HepG2 (cell line): ENCODE results near the gene CELA2B. TPM values are rescaled to one million over a fixed set of nuclear protein-coding genes. Genes with fewer than 3 reads are reported as not detected.
"Not testable (repeated sequence)": the region's sequence is repeated elsewhere in the genome, so short reads cannot be mapped to it uniquely, and the experiment has no call there.

Experiments used
- ATAC-seq: fragments of 200-7000 bp; cut with Tn5 transposase; 3 replicates; pipeline ENCODE4 v1.9.1; 2020; ENCODE audit warnings: mild to moderate bottlenecking, moderate library complexity
- BruUV-seq: library from RNA; stranded (reverse); fragments of 400-500 nt; replicated peaks from 2 replicates; lab custom pipeline; 2021; lab: Mats Ljungman, UMichigan
- CTCF ChIA-PET: fragments of 300-600 bp; formaldehyde crosslinking; extraction: SDS; loops from one replicate; lab custom pipeline; 2021; ENCODE audit warnings: low total read pairs, inconsistent platforms, low intra/inter-chr PET ratio; lab: Yijun Ruan, JAX
- POLR2A ChIA-PET: fragments of 350-600 bp; sonication (Branson Sonifier 250); formaldehyde crosslinking; loops from one replicate; lab custom pipeline; 2020; ENCODE audit warnings: antibody characterized with exemption, inconsistent platforms; lab: Yijun Ruan, JAX
- DNase-seq: peaks from one replicate; pipeline ENCODE4 v3.0.0-alpha.2; 2015; ENCODE audit warnings: low spot score
- FAIRE-seq: peaks from 3 replicates; lab custom pipeline; 2011; peaks lifted over from hg19 to GRCh38; lab: Jason Lieb, UNC
- H2AFZ ChIP-seq: one replicate; pipeline ENCODE4 v1.6.1; 2011; ENCODE audit warnings: low read length, inconsistent platforms
- H3K27ac ChIP-seq: fragments of 300-600 bp; 3 replicates; pipeline ENCODE4 v1.8.0; 2011; ENCODE audit warnings: mixed run types, mild to moderate bottlenecking, mixed read lengths, low read length, inconsistent platforms; ENCODE audit not compliant: insufficient read depth; ENCODE audit errors: extremely low read length
- H3K27me3 ChIP-seq, 2 experiments: fragments of 200-600 bp in 1 of 2; 2 replicates in 1 of 2; 3 replicates in 1 of 2; pipeline versions ENCODE4 v1.6.0 to v1.8.0; 2011; ENCODE audit warnings: low read length in 2 of 2, mild to moderate bottlenecking in 2 of 2, moderate library complexity in 2 of 2, inconsistent platforms in 1 of 2; ENCODE audit not compliant: insufficient read depth in 2 of 2, control insufficient read depth in 1 of 2
- H3K36me3 ChIP-seq, 2 experiments: fragments of 200-600 bp in 1 of 2; replicated peaks in 1 of 2; 2 replicates in 1 of 2; 3 replicates in 1 of 2; pipeline versions ENCODE4 v1.5.1 to v1.8.0; 2011; ENCODE audit warnings: low read length in 2 of 2, inconsistent platforms in 1 of 2; ENCODE audit not compliant: insufficient read depth in 2 of 2, control insufficient read depth in 1 of 2
- H3K4me1 ChIP-seq: 2 replicates; pipeline ENCODE4 v1.5.1; 2012; ENCODE audit warnings: low read length, inconsistent platforms; ENCODE audit not compliant: insufficient read depth
- H3K4me2 ChIP-seq: 2 replicates; pipeline ENCODE4 v1.6.0; 2011; ENCODE audit warnings: low read depth, low read length, inconsistent platforms
- H3K4me3 ChIP-seq, 3 experiments: fragments of 200-600 bp in 1 of 3; sonication (generic), shearing (Covaris generic) in 1 of 3; replicated peaks in 1 of 3; 2 replicates each; pipeline ENCODE4 v1.5.1; 2011 to 2016; ENCODE audit warnings: low read length in 3 of 3, inconsistent platforms in 2 of 3, low read depth in 2 of 3, mild to moderate bottlenecking in 2 of 3, control low read depth in 1 of 3, mixed read lengths in 1 of 3; ENCODE audit not compliant: insufficient read depth in 1 of 3
- H3K79me2 ChIP-seq: one replicate; pipeline ENCODE4 v1.6.1; 2011; ENCODE audit warnings: low read length, inconsistent platforms; ENCODE audit not compliant: insufficient read depth
- H3K9ac ChIP-seq: 2 replicates; pipeline ENCODE4 v1.6.0; 2011; ENCODE audit warnings: mild to moderate bottlenecking, low read depth, low read length, inconsistent platforms; ENCODE audit not compliant: insufficient read depth
- H3K9me3 ChIP-seq: 2 replicates; pipeline ENCODE4 v1.5.1; 2012; ENCODE audit warnings: mild to moderate bottlenecking, low read length
- H4K20me1 ChIP-seq: 2 replicates; pipeline ENCODE4 v1.6.0; 2011; ENCODE audit warnings: inconsistent platforms, mild to moderate bottlenecking, low read length, moderate library complexity; ENCODE audit not compliant: insufficient read depth
- KLF15 ChIP-seq: sonication (generic); formaldehyde crosslinking; IDR thresholded peaks from 2 replicates; pipeline ENCODE4 v1.8.1; 2023; ENCODE audit warnings: borderline replicate concordance, mild to moderate bottlenecking, inconsistent platforms, missing genetic modification reagents, mixed read lengths
- NCOA2 ChIP-seq: sonication (generic); formaldehyde crosslinking; IDR thresholded peaks from 2 replicates; pipeline ENCODE4 v1.8.0; 2022; ENCODE audit warnings: inconsistent platforms
- PAXIP1 ChIP-seq: sonication (generic); formaldehyde crosslinking; conservative IDR thresholded peaks from 2 replicates; pipeline ENCODE4 v1.4.0; 2020; ENCODE audit warnings: mild to moderate bottlenecking, missing genetic modification reagents, moderate library complexity
- PHF20 ChIP-seq: sonication (generic); formaldehyde crosslinking; IDR thresholded peaks from 2 replicates; pipeline ENCODE4 v1.5.0; 2020; ENCODE audit warnings: mild to moderate bottlenecking, missing genetic modification reagents
- SMARCE1 ChIP-seq: fragments of 450-650 bp; IDR thresholded peaks from 2 replicates; pipeline ENCODE4 v1.6.1; 2017; ENCODE audit warnings: borderline replicate concordance
- SNRNP70 ChIP-seq: fragments of 200-400 bp; formaldehyde crosslinking; IDR thresholded peaks from 2 replicates; pipeline ENCODE4 v1.6.1; 2017; ENCODE audit warnings: mild to moderate bottlenecking, low read depth, low read length, moderate library complexity
- SP4 ChIP-seq: sonication (generic); formaldehyde crosslinking; IDR thresholded peaks from 2 replicates; pipeline ENCODE4 v1.8.1; 2023; ENCODE audit warnings: mild to moderate bottlenecking, missing genetic modification reagents
- TFDP2 ChIP-seq: sonication (generic); formaldehyde crosslinking; IDR thresholded peaks from 2 replicates; pipeline ENCODE4 v1.4.0; 2020; ENCODE audit warnings: missing genetic modification reagents
- ZFP36L1 ChIP-seq: sonication (generic); formaldehyde crosslinking; IDR thresholded peaks from 2 replicates; pipeline ENCODE4 v1.8.0; 2022; ENCODE audit warnings: mild to moderate bottlenecking, missing genetic modification reagents, moderate library complexity
- ZNF766 ChIP-seq: sonication (generic); formaldehyde crosslinking; IDR thresholded peaks from 2 replicates; pipeline ENCODE4 v1.5.0; 2020; ENCODE audit warnings: missing genetic modification reagents, borderline replicate concordance
- ZNF776 ChIP-seq: sonication (generic); formaldehyde crosslinking; IDR thresholded peaks from 2 replicates; pipeline ENCODE4 v1.4.0; 2020; ENCODE audit warnings: mild to moderate bottlenecking, missing genetic modification reagents
- ZNF788 ChIP-seq: sonication (generic); formaldehyde crosslinking; IDR thresholded peaks from 2 replicates; pipeline ENCODE4 v1.5.0; 2020; ENCODE audit warnings: mild to moderate bottlenecking, missing genetic modification reagents, borderline replicate concordance
- WGBS: methylation state at CpG from one replicate; pipeline ENCODE4 v1.1.6; 2017; ENCODE audit warnings: low lambda C conversion rate; 5-methylcytosine and 5-hydroxymethylcytosine counted together
- in situ Hi-C: cut with HindIII; loops from 2 replicates; pipeline ENCODE4 v1.10.0; 2017; ENCODE audit warnings: low pct_unique_long_range_greater_than_20kb; ENCODE audit not compliant: extremely low pct_ligation_motif_present
- intact Hi-C: fragments of 100-400 bp; cut with micrococcal nuclease; formaldehyde crosslinking; loops from one replicate; pipeline ENCODE4 v1.10.0; 2022; ENCODE audit not compliant: unreplicated experiment
- polyA plus RNA-seq, 8 experiments: library from polyadenylated mRNA; depleted of rRNA in 3 of 8; stranded (reverse) in 7 of 8; unstranded in 1 of 8; fragments of >200 nt; fragmentation: Illumina TruSeq in 4 of 8; extraction: Trizol in 4 of 8; gene quantifications; 2 replicates each; pipeline versions ENCODE4 v1.2.1 to v1.2.3, GENCODE V29; 2011 to 2016; ENCODE audit warnings: low read depth in 4 of 8, missing spikeins in 1 of 8, mixed read lengths in 1 of 8; ENCODE audit not compliant: insufficient read depth in 1 of 8
- total RNA-seq, 5 experiments: library from RNA; depleted of rRNA; stranded (reverse); fragments of >200 nt; fragmentation: Illumina TruSeq; extraction: Trizol; gene quantifications; 2 replicates each; pipeline ENCODE4 v1.2.3, GENCODE V29; 2016; ENCODE audit warnings: low read depth in 1 of 5
- TF ChIP-seq, protein P1 (sequence below): sonication (generic); formaldehyde crosslinking; IDR thresholded peaks from 2 replicates; pipeline ENCODE4 v1.5.1; 2020; ENCODE audit warnings: missing genetic modification reagents, mild to moderate bottlenecking, borderline replicate concordance
- TF ChIP-seq, protein P2 (sequence below): sonication (generic); formaldehyde crosslinking; conservative IDR thresholded peaks from 2 replicates; pipeline ENCODE4 v1.4.0; 2020; ENCODE audit warnings: missing genetic modification reagents

Gene CELA2B
- total and polyA plus RNA-seq, 2 of the 13 experiments (the other 11 are each of a cell fraction or from before 2014, with no cell fraction given): not detected

DNA sequence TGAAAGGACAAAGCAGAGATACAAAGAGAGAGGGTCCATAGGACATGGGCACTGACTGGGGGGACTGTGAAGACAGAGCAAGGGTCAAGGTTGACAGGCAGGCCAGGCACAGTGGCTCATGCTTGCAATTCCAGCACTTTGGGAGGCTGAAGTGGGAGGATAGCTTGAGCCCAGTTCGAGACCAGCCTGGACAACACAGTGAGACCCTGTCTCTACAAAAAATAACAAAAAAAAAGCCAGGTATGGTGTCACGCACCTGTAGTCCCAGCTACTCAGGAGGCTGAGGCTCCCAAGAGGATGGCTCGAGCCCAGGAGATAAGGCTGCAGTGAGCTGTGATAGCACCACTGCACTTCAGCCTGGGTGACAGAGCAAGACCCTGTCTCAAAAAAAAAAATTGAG lies 43.7 kb downstream of the CELA2B start (continued):
- TF ChIP-seq, protein P1, sequence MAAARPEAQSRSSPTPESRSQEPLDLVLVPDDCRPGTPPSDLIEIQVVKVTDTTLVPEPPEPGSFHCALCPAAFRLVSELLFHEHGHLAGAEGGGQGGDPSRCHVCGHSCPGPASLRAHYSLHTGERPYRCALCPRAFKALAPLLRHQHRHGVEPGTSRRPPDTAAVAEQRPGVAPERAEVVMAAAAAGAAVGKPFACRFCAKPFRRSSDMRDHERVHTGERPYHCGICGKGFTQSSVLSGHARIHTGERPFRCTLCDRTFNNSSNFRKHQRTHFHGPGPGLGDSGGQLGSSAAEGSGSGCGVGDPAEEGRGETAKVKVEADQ (CRISPR knock-in tag): no peak
- no peak for TF ChIP-seq ZNF788 (CRISPR knock-in tag)
- no peak for TF ChIP-seq ZNF776
- TF ChIP-seq SMARCE1: no peak
- TF ChIP-seq PHF20: no peak
- no peak for TF ChIP-seq SNRNP70
- no peak for TF ChIP-seq SP4 (CRISPR knock-in tag)
- TF ChIP-seq PAXIP1: 0 out of 2 replicates have a peak, but pooled peaks have one; percentile 22
- TF ChIP-seq KLF15 (CRISPR knock-in tag): no peak
- TF ChIP-seq ZFP36L1 (CRISPR knock-in tag): no peak
- no peak for TF ChIP-seq NCOA2 (CRISPR knock-in tag)
- TF ChIP-seq ZNF766 (CRISPR knock-in tag): no peak
- TF ChIP-seq TFDP2 (CRISPR knock-in tag): no peak
- TF ChIP-seq, protein P2, sequence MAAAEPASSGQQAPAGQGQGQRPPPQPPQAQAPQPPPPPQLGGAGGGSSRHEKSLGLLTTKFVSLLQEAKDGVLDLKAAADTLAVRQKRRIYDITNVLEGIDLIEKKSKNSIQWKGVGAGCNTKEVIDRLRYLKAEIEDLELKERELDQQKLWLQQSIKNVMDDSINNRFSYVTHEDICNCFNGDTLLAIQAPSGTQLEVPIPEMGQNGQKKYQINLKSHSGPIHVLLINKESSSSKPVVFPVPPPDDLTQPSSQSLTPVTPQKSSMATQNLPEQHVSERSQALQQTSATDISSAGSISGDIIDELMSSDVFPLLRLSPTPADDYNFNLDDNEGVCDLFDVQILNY (CRISPR knock-in tag): no peak

DNA sequence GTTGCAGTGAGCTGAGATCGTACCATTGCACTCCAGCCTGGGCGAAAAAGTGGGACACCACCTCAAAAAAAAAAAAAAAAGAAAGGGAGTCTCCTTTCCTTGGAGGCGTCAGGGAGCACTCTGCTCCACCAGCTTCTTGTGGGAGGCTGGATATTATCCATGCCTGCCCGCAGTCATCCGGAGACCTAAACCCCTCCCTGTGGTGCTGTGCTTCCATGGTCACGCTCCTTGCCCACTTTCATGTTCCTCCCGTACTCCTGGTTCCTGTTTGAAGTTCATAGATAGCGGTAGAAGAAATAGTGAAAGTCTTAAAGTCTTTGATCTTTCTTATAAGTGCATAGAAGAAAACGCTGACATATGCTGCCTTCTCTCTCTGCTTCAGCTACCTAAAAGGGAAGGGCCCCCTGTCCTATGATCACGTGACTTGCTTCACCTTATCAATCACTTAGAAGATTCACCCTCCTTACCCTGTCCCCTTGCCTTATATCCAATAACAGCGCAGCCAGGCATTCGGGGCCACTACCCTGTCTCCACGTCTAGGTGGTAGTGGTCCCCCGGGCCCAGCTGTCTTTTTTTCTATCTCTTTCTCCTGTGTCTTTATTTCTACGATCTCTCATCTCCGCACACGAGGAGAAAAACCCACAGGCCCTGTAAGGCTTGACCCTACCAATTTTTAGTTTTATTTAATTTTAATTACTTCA lies 45.5 kb downstream of the CELA2B start:
- POLR2A ChIA-PET, CTCF ChIA-PET, ATAC-seq, H4K20me1 ChIP-seq, H3K4me2 ChIP-seq, H3K4me3 ChIP-seq, H2AFZ ChIP-seq, BruUV-seq, FAIRE-seq, H3K79me2 ChIP-seq, H3K27me3 ChIP-seq, H3K36me3 ChIP-seq, in situ Hi-C loops, DNase-seq, H3K9ac ChIP-seq, H3K9me3 ChIP-seq, H3K27ac ChIP-seq: not testable (repeated sequence)
- H3K4me1 ChIP-seq: peaks cover 37% of the 10 kb centered on the region
- 97% methylated on average over 17 of the region's 17 CpGs for WGBS
- intact Hi-C loops: loop anchor here (10.0 kb wide), 1 partner anchor 83 kb away; no protein-coding TSS in a partner anchor
